ENCODE data around the gene KLHDC8B. TPM values are rescaled to one million over a fixed set of nuclear protein-coding genes. Genes with fewer than 3 reads are reported as not detected.

The KLHDC8B gene
- total and polyA plus RNA-seq, 2 of the 4 experiments (the other 2 are of a cell fraction) = 16.3 to 16.5 TPM

DNA sequence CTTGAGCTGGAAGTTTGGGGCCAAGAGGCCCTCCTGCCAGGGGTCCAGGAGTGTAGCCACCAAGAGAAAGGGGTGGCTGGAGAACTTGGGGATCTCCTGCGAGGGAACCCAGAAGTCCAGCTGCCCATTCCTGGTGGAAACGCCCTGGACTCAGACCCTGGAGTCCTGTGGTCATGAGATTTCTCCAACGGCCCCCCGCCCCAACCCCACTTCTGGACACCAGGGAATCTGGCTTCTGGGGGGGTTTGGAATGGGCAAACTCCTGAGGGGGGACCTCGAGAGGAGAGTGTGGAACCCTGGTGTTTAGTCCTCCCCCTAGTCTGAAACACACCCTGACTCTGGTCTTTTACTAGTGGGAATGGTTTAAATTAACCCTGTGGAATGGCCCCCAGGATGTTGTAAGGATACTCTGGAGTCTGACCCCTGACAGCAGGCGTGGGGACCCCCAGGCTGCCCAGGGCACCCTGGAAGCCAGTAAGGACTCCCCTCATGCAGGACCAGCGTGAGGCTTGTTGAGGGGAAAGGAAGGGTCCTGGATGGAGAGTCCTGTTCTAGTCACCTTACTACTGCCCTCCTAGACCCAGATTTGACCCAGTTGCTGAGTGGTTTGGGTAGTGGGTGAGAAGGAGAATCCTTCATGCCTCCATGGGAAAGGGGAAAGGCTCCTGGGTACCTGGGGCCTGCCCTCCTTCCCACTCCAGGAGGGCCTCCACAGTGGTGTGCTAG lies 540 bp downstream of the KLHDC8B start:
- Histone ChIP-seq H2BK20ac (ENCODE audit: low read depth, low read length) (no peak overlapping the region), H2BK15ac (ENCODE audit: low read depth, low read length) (no peak overlapping the region), H3K27me3 (ENCODE audit: control insufficient read depth, insufficient read depth, low read length) (no peaks in the 10 kb centered on the region), H3K9ac (ENCODE audit: low read depth, low read length) (peak overlapping the region; percentile 72), H4K20me1 (ENCODE audit: insufficient read depth, low read length) (no peaks in the 10 kb centered on the region), H3K9me3 (ENCODE audit: control insufficient read depth, insufficient read depth, low read length) (no peaks in the 10 kb centered on the region), H3K9me1 (ENCODE audit: insufficient read depth, low read length) (peaks cover 25% of the 10 kb centered on the region), H3K18ac (ENCODE audit: low read depth, low read length) (no peak overlapping the region; the same call in 1 of the 2 replicates), H3K36me3 (ENCODE audit: control insufficient read depth, insufficient read depth, low read length) (peaks cover 17% of the 10 kb centered on the region; the same call in 1 of the 2 replicates), H3K4me3 (ENCODE audit: insufficient read depth, low read depth, low read length) (peak overlapping the region; percentile 50), H3K79me1 (ENCODE audit: low read depth in 1 of 2, low read length in 2 of 2) (peaks cover 12 to 42% of the 10 kb centered on the region in 2 experiments; a peak in 3 of 4 replicates), H4K5ac (ENCODE audit: low read depth, low read length) (no peak overlapping the region), H4K8ac (ENCODE audit: low read depth in 2 of 2, low read length in 2 of 2) (peak overlapping the region; percentile 44 to 87; a peak in 2 of 4 replicates), H2BK5ac (ENCODE audit: low read depth, low read length, poor library complexity, severe bottlenecking) (no peak overlapping the region), H2AK5ac (ENCODE audit: low read depth, low read length) (peak overlapping the region; percentile 58; the same call in 1 of the 2 replicates), H3K4me1 (ENCODE audit: control insufficient read depth, insufficient read depth, low read length) (peaks cover 23% of the 10 kb centered on the region), H3K23ac (ENCODE audit: low read depth, low read length) (peak overlapping the region; percentile 38; the same call in 1 of the 2 replicates), H2AFZ (replicated peaks; ENCODE audit: low read length, poor library complexity) (peak overlapping the region; percentile 98), H3K4ac (ENCODE audit: low read depth, low read length) (peak overlapping the region; percentile 25), H3K4me2 (ENCODE audit: low read depth, low read length) (peak overlapping the region; percentile 81), H3K27ac (ENCODE audit: insufficient read depth, low read length) (peak overlapping the region; percentile 48), H3K14ac (replicated peaks; ENCODE audit: low read depth, low read length) (peak overlapping the region; percentile 69), H3K56ac (ENCODE audit: extremely low read depth, insufficient read depth, low read length) (no peak overlapping the region), H4K91ac (ENCODE audit: insufficient read depth, low read depth, low read length) (no peak overlapping the region), H2BK120ac (ENCODE audit: low read depth, low read length) (no peak overlapping the region; the same call in 1 of the 2 replicates), H2AK9ac (replicated peaks; ENCODE audit: low read depth, low read length, poor library complexity) (peak overlapping the region; percentile 96)
- in situ Hi-C loops (cut with MboI; ENCODE audit: low sequenced_read_pairs) = loop anchor here (25.0 kb wide), 1 partner anchor 265 kb away; the partner anchor contains the start of gene NICN1
- dilution Hi-C loops (cut with HindIII; ENCODE audit: low sequenced_read_pairs, unreplicated experiment) = no loop called here
- no peak for TF ChIP-seq SMC3 (IDR thresholded peaks at IDR 0.05; ENCODE audit: low read depth, low read length)
- no peak for TF ChIP-seq RCOR1 (IDR thresholded peaks at IDR 0.05; ENCODE audit: insufficient replicate concordance, low read length)
- TF ChIP-seq BHLHE40 (IDR thresholded peaks at IDR 0.05; ENCODE audit: low read depth, low read length) = no peak
- no peak for TF ChIP-seq CHD1 (IDR thresholded peaks at IDR 0.05; ENCODE audit: low read depth, low read length)
- TF ChIP-seq FOS (IDR thresholded peaks at IDR 0.05; ENCODE audit: low read depth, low read length) = no peak
- TF ChIP-seq, protein P1, sequence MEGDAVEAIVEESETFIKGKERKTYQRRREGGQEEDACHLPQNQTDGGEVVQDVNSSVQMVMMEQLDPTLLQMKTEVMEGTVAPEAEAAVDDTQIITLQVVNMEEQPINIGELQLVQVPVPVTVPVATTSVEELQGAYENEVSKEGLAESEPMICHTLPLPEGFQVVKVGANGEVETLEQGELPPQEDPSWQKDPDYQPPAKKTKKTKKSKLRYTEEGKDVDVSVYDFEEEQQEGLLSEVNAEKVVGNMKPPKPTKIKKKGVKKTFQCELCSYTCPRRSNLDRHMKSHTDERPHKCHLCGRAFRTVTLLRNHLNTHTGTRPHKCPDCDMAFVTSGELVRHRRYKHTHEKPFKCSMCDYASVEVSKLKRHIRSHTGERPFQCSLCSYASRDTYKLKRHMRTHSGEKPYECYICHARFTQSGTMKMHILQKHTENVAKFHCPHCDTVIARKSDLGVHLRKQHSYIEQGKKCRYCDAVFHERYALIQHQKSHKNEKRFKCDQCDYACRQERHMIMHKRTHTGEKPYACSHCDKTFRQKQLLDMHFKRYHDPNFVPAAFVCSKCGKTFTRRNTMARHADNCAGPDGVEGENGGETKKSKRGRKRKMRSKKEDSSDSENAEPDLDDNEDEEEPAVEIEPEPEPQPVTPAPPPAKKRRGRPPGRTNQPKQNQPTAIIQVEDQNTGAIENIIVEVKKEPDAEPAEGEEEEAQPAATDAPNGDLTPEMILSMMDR (conservative IDR thresholded peaks at IDR 0.05; ENCODE audit: low read depth, low read length) = no peak
- TF ChIP-seq CEBPB (IDR thresholded peaks at IDR 0.05; ENCODE audit: low read depth, low read length) = no peak
- TF ChIP-seq NFE2L2 (IDR thresholded peaks at IDR 0.05; ENCODE audit: low read depth, low read length) = no peak
- TF ChIP-seq POLR2A (IDR thresholded peaks at IDR 0.05; ENCODE audit: low read depth, low read length) = no peak
- TF ChIP-seq MAZ (IDR thresholded peaks at IDR 0.05; ENCODE audit: borderline replicate concordance, low read depth, low read length) = no peak
- TF ChIP-seq USF2 (IDR thresholded peaks at IDR 0.05; ENCODE audit: low read depth, low read length) = no peak
- ChIA-PET POLR2A (ENCODE audit: unreplicated experiment) (no interaction called here), CTCF (interaction anchor here (0.8 to 1.7 kb wide), 5 partner anchors 16 to 272 kb away, joined by 3 to 5 read pairs (median 4); partner anchors contain the start of gene QRICH1)
- intact Hi-C loops (cut with micrococcal nuclease) = loop anchor here (1.0 to 5.0 kb wide), 3 partner anchors 105 to 277 kb away; partner anchors contain the start of gene C3orf62
- no CpG with 5 or more reads among the region's 7 CpGs for WGBS, 2 experiments (ENCODE audit: extremely low coverage in 2 of 2, insufficient read length in 1 of 2)
- BruUV-seq (replicated peaks) = no TSS peak
- ATAC-seq (ENCODE audit: low read depth) (no peak), DNase-seq (no peak)
